Prostate gland (tissue), 2 donors: Measurements from ENCODE around the gene KLF15.

Experiments used
- POLR2A ChIP-seq: fragments of 450-650 bp; IDR thresholded peaks from one replicate; pipeline ENCODE4 v1.6.1; 2016; ENCODE audit warnings: antibody characterized with exemption, mild to moderate bottlenecking
- TF ChIP-seq, protein P1 (sequence below), 4 experiments: fragments of 200-600 bp in 2 of 4; fragments of 450-650 bp in 2 of 4; sonication (generic) in 2 of 4; IDR thresholded peaks; 1 replicate in 3 of 4; 2 replicates in 1 of 4; pipeline ENCODE4 v1.5.1; 2016 to 2019; ENCODE audit warnings: antibody characterized with exemption in 4 of 4, mild to moderate bottlenecking in 2 of 4, moderate library complexity in 2 of 4

DNA sequence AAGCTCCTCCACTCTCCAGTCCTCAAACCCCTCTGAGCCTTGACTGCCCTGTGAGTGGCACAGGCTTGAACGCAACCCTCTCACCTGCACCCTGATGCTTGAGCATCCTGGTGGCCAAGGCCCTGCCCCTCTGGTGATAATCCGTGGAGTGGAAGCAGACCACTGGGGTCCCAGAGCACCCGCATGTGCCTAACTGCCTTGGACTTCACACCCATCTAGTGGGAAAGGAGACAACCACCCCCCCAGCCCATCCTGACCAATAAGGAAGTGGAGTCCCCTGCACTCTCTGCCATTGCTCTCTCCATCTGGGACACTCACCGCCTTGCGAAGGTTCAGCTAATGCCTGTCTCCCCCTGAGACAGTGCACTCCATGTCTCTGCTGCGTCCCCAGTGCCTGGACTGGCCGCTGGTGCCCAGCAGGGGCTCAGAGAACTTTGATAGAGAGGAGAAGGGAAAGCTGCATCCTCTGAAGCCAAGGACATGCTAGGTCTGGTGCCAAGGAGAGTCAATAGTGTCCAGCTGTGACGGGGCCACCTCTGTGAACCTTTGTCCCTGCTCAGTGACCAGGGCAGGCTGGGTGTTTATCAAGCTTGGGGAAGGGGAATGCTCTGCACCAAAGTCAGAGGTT, 3.4 kb downstream of the KLF15 start:
- no peak for TF ChIP-seq POLR2A
- TF ChIP-seq, protein P1, sequence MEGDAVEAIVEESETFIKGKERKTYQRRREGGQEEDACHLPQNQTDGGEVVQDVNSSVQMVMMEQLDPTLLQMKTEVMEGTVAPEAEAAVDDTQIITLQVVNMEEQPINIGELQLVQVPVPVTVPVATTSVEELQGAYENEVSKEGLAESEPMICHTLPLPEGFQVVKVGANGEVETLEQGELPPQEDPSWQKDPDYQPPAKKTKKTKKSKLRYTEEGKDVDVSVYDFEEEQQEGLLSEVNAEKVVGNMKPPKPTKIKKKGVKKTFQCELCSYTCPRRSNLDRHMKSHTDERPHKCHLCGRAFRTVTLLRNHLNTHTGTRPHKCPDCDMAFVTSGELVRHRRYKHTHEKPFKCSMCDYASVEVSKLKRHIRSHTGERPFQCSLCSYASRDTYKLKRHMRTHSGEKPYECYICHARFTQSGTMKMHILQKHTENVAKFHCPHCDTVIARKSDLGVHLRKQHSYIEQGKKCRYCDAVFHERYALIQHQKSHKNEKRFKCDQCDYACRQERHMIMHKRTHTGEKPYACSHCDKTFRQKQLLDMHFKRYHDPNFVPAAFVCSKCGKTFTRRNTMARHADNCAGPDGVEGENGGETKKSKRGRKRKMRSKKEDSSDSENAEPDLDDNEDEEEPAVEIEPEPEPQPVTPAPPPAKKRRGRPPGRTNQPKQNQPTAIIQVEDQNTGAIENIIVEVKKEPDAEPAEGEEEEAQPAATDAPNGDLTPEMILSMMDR (IDR thresholded peaks at IDR 0.05): no peak
